ENCODE results near the gene PLPP4.

Gene PLPP4

GRCh38 chr10:120456143-120456625, 843 bp upstream of the PLPP4 start:
- no peak for DNase-seq (ENCODE audit: low read depth, low spot score)

GRCh38 chr10:120457431-120458172, 575 bp downstream of the PLPP4 start:
- DNase-seq (ENCODE audit: low read depth, low spot score): no peak

- DNase-seq (ENCODE audit: low read depth, low spot score): no peak
These were observed 1.4 kb downstream of the PLPP4 start for GRCh38 chr10:120458432-120458831.

- DNase-seq (ENCODE audit: low read depth, low spot score): no peak
These were observed 2.2 kb downstream of the PLPP4 start for GRCh38 chr10:120459185-120459584.

- DNase-seq (ENCODE audit: low read depth, low spot score): no peak
These were observed 3.2 kb downstream of the PLPP4 start for GRCh38 chr10:120460186-120460585.

- no peak for DNase-seq (ENCODE audit: low read depth, low spot score)
These were observed 3.7 kb downstream of the PLPP4 start for GRCh38 chr10:120460776-120461175.

- DNase-seq (ENCODE audit: low read depth, low spot score): no peak
These were observed 5.1 kb downstream of the PLPP4 start for GRCh38 chr10:120462018-120462682.

GRCh38 chr10:120465138-120465537, 8.1 kb downstream of the PLPP4 start:
- DNase-seq (ENCODE audit: low read depth, low spot score): no peak

GRCh38 chr10:120466006-120466405, 9.0 kb downstream of the PLPP4 start:
- DNase-seq (ENCODE audit: low read depth, low spot score): no peak

GRCh38 chr10:120473593-120473992, 16.6 kb downstream of the PLPP4 start:
- DNase-seq (ENCODE audit: low read depth, low spot score): no peak

- no peak for DNase-seq (ENCODE audit: low read depth, low spot score)
These were observed 17.9 kb downstream of the PLPP4 start for GRCh38 chr10:120474956-120475355.

- DNase-seq (ENCODE audit: low read depth, low spot score): no peak
These were observed 19.1 kb downstream of the PLPP4 start for GRCh38 chr10:120475844-120476791.

GRCh38 chr10:120477021-120477742, 20.2 kb downstream of the PLPP4 start:
- no peak for DNase-seq (ENCODE audit: low read depth, low spot score)

GRCh38 chr10:120477743-120478141, 20.7 kb downstream of the PLPP4 start:
- DNase-seq (ENCODE audit: low read depth, low spot score): no peak

GRCh38 chr10:120478386-120478785, 21.4 kb downstream of the PLPP4 start:
- DNase-seq (ENCODE audit: low read depth, low spot score): no peak

GRCh38 chr10:120479506-120479905, 22.5 kb downstream of the PLPP4 start:
- DNase-seq (ENCODE audit: low read depth, low spot score): no peak

GRCh38 chr10:120480065-120480600, 23.1 kb downstream of the PLPP4 start:
- no peak for DNase-seq (ENCODE audit: low read depth, low spot score)

GRCh38 chr10:120480848-120481247, 23.8 kb downstream of the PLPP4 start:
- no peak for DNase-seq (ENCODE audit: low read depth, low spot score)

- no peak for DNase-seq (ENCODE audit: low read depth, low spot score)
These were observed 26.0 kb downstream of the PLPP4 start for GRCh38 chr10:120483006-120483405.

GRCh38 chr10:120483651-120484301, 26.7 kb downstream of the PLPP4 start:
- no peak for DNase-seq (ENCODE audit: low read depth, low spot score)

- no peak for DNase-seq (ENCODE audit: low read depth, low spot score)
These were observed 28.9 kb downstream of the PLPP4 start for GRCh38 chr10:120485946-120486345.

Measured in iPS DF 19.7 (cell line).